K562 (cell line): Measurements from ENCODE around the gene COX6B2. TPM values are rescaled to one million over a fixed set of nuclear protein-coding genes. Genes with fewer than 3 reads are reported as not detected.

Experiments used
- BMI1 ChIP-seq: fragments of 150-350 bp; IDR thresholded peaks from 2 replicates; pipeline ENCODE4 v1.6.1; 2014; ENCODE audit warnings: low read length
- CREB3L1 ChIP-seq: fragments of 450-650 bp; IDR thresholded peaks from 2 replicates; pipeline ENCODE4 v1.6.1; 2014; ENCODE audit warnings: low read depth, mild to moderate bottlenecking, moderate library complexity, borderline replicate concordance
- CSDE1 ChIP-seq, 2 experiments: fragments of 450-650 bp; IDR thresholded peaks; 2 replicates each; pipeline ENCODE4 v1.6.1; 2016; ENCODE audit warnings: mild to moderate bottlenecking in 1 of 2
- GTF2A2 ChIP-seq: IDR thresholded peaks from 2 replicates; pipeline ENCODE4 v1.6.1; 2016; ENCODE audit warnings: mild to moderate bottlenecking, missing genetic modification characterization, missing compliant biosample characterization
- HDAC8 ChIP-seq: fragments of 450-650 bp; IDR thresholded peaks from 2 replicates; pipeline ENCODE4 v1.6.1; 2016; ENCODE audit warnings: mild to moderate bottlenecking, missing genetic modification characterization, moderate library complexity, missing compliant biosample characterization
- ID3 ChIP-seq, 2 experiments: fragments of 250-450 bp in 1 of 2; fragments of 450-650 bp in 1 of 2; sonication (Bioruptor Pico) in 1 of 2; IDR thresholded peaks; 2 replicates each; pipeline versions ENCODE4 v1.6.1 to v1.8.0; 2016 to 2021; ENCODE audit warnings: mild to moderate bottlenecking in 2 of 2, moderate library complexity in 2 of 2, missing compliant biosample characterization in 1 of 2, missing genetic modification characterization in 1 of 2
- MAFG ChIP-seq: fragments of 450-650 bp; conservative IDR thresholded peaks from 2 replicates; pipeline ENCODE4 v1.6.1; 2016; ENCODE audit warnings: missing genetic modification characterization, missing compliant biosample characterization
- MEF2D ChIP-seq: conservative IDR thresholded peaks from 2 replicates; pipeline ENCODE4 v1.6.1; 2016; ENCODE audit warnings: low read depth, missing genetic modification characterization, missing compliant biosample characterization
- NUFIP1 ChIP-seq: fragments of 450-650 bp; IDR thresholded peaks from 2 replicates; pipeline ENCODE4 v1.6.1; 2018; ENCODE audit not compliant: partially characterized antibody
- RBM14 ChIP-seq: fragments of 200-400 bp; formaldehyde crosslinking; IDR thresholded peaks from 2 replicates; pipeline ENCODE4 v1.6.1; 2018; ENCODE audit warnings: low read depth, mild to moderate bottlenecking, low read length, moderate library complexity, borderline replicate concordance; ENCODE audit not compliant: insufficient read depth
- SLC30A9 ChIP-seq: fragments of 250-450 bp; sonication (Bioruptor Pico); IDR thresholded peaks from 2 replicates; pipeline ENCODE4 v1.8.0; 2022; ENCODE audit warnings: mild to moderate bottlenecking, moderate library complexity
- YY1 ChIP-seq, 3 experiments: IDR thresholded peaks; 2 replicates each; pipeline ENCODE4 v1.6.1; 2011; ENCODE audit warnings: low read length in 2 of 3, mild to moderate bottlenecking in 2 of 3, moderate library complexity in 2 of 3, borderline replicate concordance in 1 of 3, control low read depth in 1 of 3, low read depth in 1 of 3; ENCODE audit not compliant: insufficient read depth in 3 of 3, insufficient replicate concordance in 2 of 3, control insufficient read depth in 1 of 3, insufficient read length in 1 of 3; ENCODE audit errors: extremely low read depth in 1 of 3
- ZNF175 ChIP-seq: fragments of 200-800 bp; sonication (Bioruptor generic); IDR thresholded peaks from 2 replicates; pipeline ENCODE4 v1.6.1; 2016; ENCODE audit warnings: low read depth, mild to moderate bottlenecking, missing genetic modification characterization, missing compliant biosample characterization
- ZNF239 ChIP-seq: fragments of 250-450 bp; sonication (Bioruptor Pico); IDR thresholded peaks from 2 replicates; pipeline ENCODE4 v1.4.0; 2020; ENCODE audit warnings: mild to moderate bottlenecking
- ZNF263 ChIP-seq: sonication (generic); formaldehyde crosslinking; IDR thresholded peaks from 2 replicates; pipeline ENCODE4 v1.8.0; 2022; ENCODE audit warnings: mild to moderate bottlenecking, missing genetic modification reagents, borderline replicate concordance
- ZNF274 ChIP-seq: IDR thresholded peaks from 2 replicates; pipeline ENCODE4 v1.6.1; 2011; ENCODE audit warnings: low read depth, mild to moderate bottlenecking, low read length, moderate library complexity, borderline replicate concordance
- ZNF444 ChIP-seq: fragments of 250-450 bp; sonication (Bioruptor Pico); IDR thresholded peaks from 2 replicates; pipeline ENCODE4 v1.4.0; 2020; ENCODE audit warnings: mild to moderate bottlenecking, moderate library complexity
- ZNF512 ChIP-seq: IDR thresholded peaks from 2 replicates; pipeline ENCODE4 v1.6.1; 2016; ENCODE audit warnings: missing genetic modification characterization, missing compliant biosample characterization
- polyA plus RNA-seq, 8 experiments: library from polyadenylated mRNA; depleted of rRNA in 4 of 8; stranded (reverse) in 5 of 8; unstranded in 3 of 8; fragments of >200 nt; fragmentation: Nextera tagmentation in 2 of 8; fragmentation: Illumina TruSeq in 1 of 8; extraction: Ambion mirVana in 2 of 8; extraction: Trizol in 1 of 8; gene quantifications; 2 replicates each; pipeline versions ENCODE4 v1.2.1 to v1.2.3, GENCODE V29; 2011 to 2014; ENCODE audit warnings: inconsistent platforms in 1 of 8, missing spikeins in 1 of 8
- total RNA-seq, 7 experiments: library from RNA; depleted of rRNA in 6 of 7; stranded (reverse); fragments of >200 nt in 6 of 7; fragmentation: Illumina TruSeq in 2 of 7; extraction: Trizol in 2 of 7; gene quantifications; 2 replicates each; pipeline versions ENCODE4 v1.2.1 to v1.2.3, GENCODE V29; 2011 to 2021; ENCODE audit warnings: low replicate concordance in 1 of 7
- TF ChIP-seq, protein P1 (sequence below): sonication (generic); formaldehyde crosslinking; IDR thresholded peaks from 2 replicates; pipeline ENCODE4 v1.8.0; 2022; ENCODE audit warnings: mild to moderate bottlenecking, missing genetic modification reagents
- TF ChIP-seq, protein P2 (sequence below): fragments of 250-450 bp; sonication (Bioruptor Pico); IDR thresholded peaks from 2 replicates; pipeline ENCODE4 v1.5.0; 2022; ENCODE audit warnings: mild to moderate bottlenecking

COX6B2 gene
- total and polyA plus RNA-seq, 9 of the 15 experiments (the other 6 are each of a cell fraction or from before 2014, with no cell fraction given): 0.40 to 2.5 (median 0.83) TPM

GRCh38 chr19:55385724-55386492, 31.4 kb upstream of the COX6B2 start, which contains the start of gene RPL28 (continued):
- TF ChIP-seq BMI1 (no peak), ID3 (CRISPR knock-in tag; IDR thresholded peaks at IDR 0.05) (no peak), ID3 (tag; IDR thresholded peaks at IDR 0.05) (no peak), GTF2A2 (tag) (peak; percentile 64; the same call in 1 of the 2 replicates), ZNF263 (CRISPR knock-in tag) (0 out of 2 replicates have a peak, but pooled peaks have one; percentile 47), CREB3L1 (no peak), CSDE1 (IDR thresholded peaks at IDR 0.05) (no peak), SLC30A9 (CRISPR knock-in tag) (no peak), ZNF274 (no peak), HDAC8 (no peak), MAFG (tag) (no peak), NUFIP1 (no peak), ZNF444 (CRISPR knock-in tag) (no peak), YY1 (IDR thresholded peaks at IDR 0.05; ENCODE audit: borderline replicate concordance in 1 of 3, control insufficient read depth in 1 of 3, extremely low read depth in 1 of 3, insufficient read depth in 3 of 3, insufficient read length in 1 of 3, insufficient replicate concordance in 2 of 3, low read depth in 1 of 3, low read length in 2 of 3) (peak in 2 of 3 experiments; percentile 43 to 79), RBM14 (no peak), MEF2D (tag) (no peak), ZNF175 (CRISPR knock-in tag) (no peak), ZNF512 (no peak), ZNF239 (CRISPR knock-in tag) (no peak)
- TF ChIP-seq, protein P1, sequence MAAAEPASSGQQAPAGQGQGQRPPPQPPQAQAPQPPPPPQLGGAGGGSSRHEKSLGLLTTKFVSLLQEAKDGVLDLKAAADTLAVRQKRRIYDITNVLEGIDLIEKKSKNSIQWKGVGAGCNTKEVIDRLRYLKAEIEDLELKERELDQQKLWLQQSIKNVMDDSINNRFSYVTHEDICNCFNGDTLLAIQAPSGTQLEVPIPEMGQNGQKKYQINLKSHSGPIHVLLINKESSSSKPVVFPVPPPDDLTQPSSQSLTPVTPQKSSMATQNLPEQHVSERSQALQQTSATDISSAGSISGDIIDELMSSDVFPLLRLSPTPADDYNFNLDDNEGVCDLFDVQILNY: no peak
- TF ChIP-seq, protein P2, sequence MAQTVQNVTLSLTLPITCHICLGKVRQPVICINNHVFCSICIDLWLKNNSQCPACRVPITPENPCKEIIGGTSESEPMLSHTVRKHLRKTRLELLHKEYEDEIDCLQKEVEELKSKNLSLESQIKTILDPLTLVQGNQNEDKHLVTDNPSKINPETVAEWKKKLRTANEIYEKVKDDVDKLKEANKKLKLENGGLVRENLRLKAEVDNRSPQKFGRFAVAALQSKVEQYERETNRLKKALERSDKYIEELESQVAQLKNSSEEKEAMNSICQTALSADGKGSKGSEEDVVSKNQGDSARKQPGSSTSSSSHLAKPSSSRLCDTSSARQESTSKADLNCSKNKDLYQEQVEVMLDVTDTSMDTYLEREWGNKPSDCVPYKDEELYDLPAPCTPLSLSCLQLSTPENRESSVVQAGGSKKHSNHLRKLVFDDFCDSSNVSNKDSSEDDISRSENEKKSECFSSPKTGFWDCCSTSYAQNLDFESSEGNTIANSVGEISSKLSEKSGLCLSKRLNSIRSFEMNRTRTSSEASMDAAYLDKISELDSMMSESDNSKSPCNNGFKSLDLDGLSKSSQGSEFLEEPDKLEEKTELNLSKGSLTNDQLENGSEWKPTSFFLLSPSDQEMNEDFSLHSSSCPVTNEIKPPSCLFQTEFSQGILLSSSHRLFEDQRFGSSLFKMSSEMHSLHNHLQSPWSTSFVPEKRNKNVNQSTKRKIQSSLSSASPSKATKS (CRISPR knock-in tag): no peak
